Esophagus (tissue), 2 donors: ENCODE measurements around the gene DOK1. TPM values are rescaled to one million over a fixed set of nuclear protein-coding genes. Genes with fewer than 3 reads are reported as not detected.
A peak's percentile ranks its signal among the peaks of the same experiment; 100 is the strongest.

Experiments used
- H3K27ac ChIP-seq, 2 donors: one replicate each; pipeline ENCODE4 v1.5.1; 2013; ENCODE audit warnings: low read depth in 2 of 2, mild to moderate bottlenecking in 2 of 2, inconsistent platforms in 1 of 2, low read length in 1 of 2, moderate library complexity in 1 of 2
- H3K27me3 ChIP-seq, 2 donors: one replicate each; pipeline ENCODE4 v1.6.1; 2013; ENCODE audit warnings: low read length in 2 of 2, control low read depth in 1 of 2, mild to moderate bottlenecking in 1 of 2; ENCODE audit not compliant: insufficient read depth in 2 of 2, control insufficient read depth in 1 of 2
- H3K36me3 ChIP-seq, 2 donors: one replicate each; pipeline ENCODE4 v1.6.1; 2013; ENCODE audit warnings: low read length in 1 of 2; ENCODE audit not compliant: control insufficient read depth in 2 of 2, insufficient read depth in 2 of 2
- H3K4me1 ChIP-seq, 2 donors: one replicate each; pipeline ENCODE4 v1.6.1; 2013; ENCODE audit warnings: low read length in 1 of 2; ENCODE audit not compliant: control insufficient read depth in 2 of 2, insufficient read depth in 2 of 2
- H3K4me3 ChIP-seq, 2 donors: one replicate each; pipeline ENCODE4 v1.5.1; 2013; ENCODE audit warnings: low read length in 2 of 2, mild to moderate bottlenecking in 2 of 2, low read depth in 1 of 2, moderate library complexity in 1 of 2
- H3K9me3 ChIP-seq, 2 donors: one replicate each; pipeline ENCODE4 v1.6.1; 2013; ENCODE audit warnings: mild to moderate bottlenecking in 2 of 2, low read depth in 1 of 2, low read length in 1 of 2, moderate library complexity in 1 of 2; ENCODE audit not compliant: control insufficient read depth in 2 of 2, insufficient read depth in 1 of 2
- WGBS, 2 donors: extraction: QIAGEN DNeasy Blood & Tissue Kit; methylation state at CpG; one replicate each; pipeline ENCODE4 v1.1.7; 2013; 5-methylcytosine and 5-hydroxymethylcytosine counted together
- polyA plus RNA-seq, 2 donors: library from polyadenylated mRNA; stranded (reverse); fragments of 200-250 nt; gene quantifications; one replicate each; pipeline ENCODE4 v1.2.3, GENCODE V29; 2013
- donor health status: healthy with polysubstance abuse.
- donor health status: Bipolar disorder and iron deficiency.

Gene DOK1
- polyA plus RNA-seq: 1 to 10 TPM; 1.6 to 2.5 TPM

- Histone ChIP-seq H3K27me3 (no peaks in the 10 kb centered on the region), H3K36me3 (peaks cover 0 to 6% of the 10 kb centered on the region in 2 donors), H3K4me1 (peaks cover 3 to 12% of the 10 kb centered on the region in 2 donors), H3K27ac (peak within 1 kb of the TSS; percentile 77 to 81), H3K9me3 (no peaks in the 10 kb centered on the region), H3K4me3 (peak within 1 kb of the TSS; percentile 44 to 59)
- 1% methylated on average over 57 to 73 of the region's 73 CpGs for WGBS, 2 donors
Observed at GRCh38 chr2:74553892-74554819, at the start of gene DOK1, which contains the start of gene LOXL3. Gene DOK1, plus strand, starts transcription at chr2:74554720. Its CDS starts 35 bp downstream, at chr2:74554755. Gene LOXL3, minus strand, starts transcription at chr2:74553942. Its CDS starts 1,308 bp downstream, at chr2:74552634.

- H3K4me3 ChIP-seq: no peak overlapping the region
- 94 to 95% methylated on average over 14 of the region's 14 CpGs for WGBS, 2 donors
- no peak overlapping the region for H3K27ac ChIP-seq
- H3K36me3 ChIP-seq: peaks cover 0 to 8% of the 10 kb centered on the region in 2 donors
- no peaks in the 10 kb centered on the region for H3K9me3 ChIP-seq
- peaks cover 3 to 11% of the 10 kb centered on the region in 2 donors for H3K4me1 ChIP-seq
- H3K27me3 ChIP-seq: no peaks in the 10 kb centered on the region
Observed at GRCh38 chr2:74505448-74506246, 48.9 kb upstream of the DOK1 start.

- WGBS, 2 donors: 0 to 1% methylated on average over 53 to 56 of the region's 56 CpGs
- Histone ChIP-seq H3K27me3 (no peaks in the 10 kb centered on the region), H3K4me3 (peak within 1 kb of the TSS; percentile 92 to 94), H3K36me3 (peaks cover 0 to 8% of the 10 kb centered on the region in 2 donors), H3K9me3 (no peaks in the 10 kb centered on the region), H3K27ac (peak within 1 kb of the TSS; percentile 99 to 100), H3K4me1 (peaks cover 0 to 11% of the 10 kb centered on the region in 2 donors)
Observed at GRCh38 chr2:74507145-74507925, 47.2 kb upstream of the DOK1 start, which contains the start of gene PCGF1. Gene PCGF1, minus strand, starts transcription at chr2:74507695. Its CDS starts 27 bp downstream, at chr2:74507668.

- 10 to 12% methylated on average over 38 of the region's 38 CpGs for WGBS, 2 donors
- peaks cover 1 to 4% of the 10 kb centered on the region in 2 donors for H3K27me3 ChIP-seq
Observed at GRCh38 chr2:74507926-74508520, 46.5 kb upstream of the DOK1 start.

GRCh38 chr2:74510272-74510671 is 44.2 kb upstream of the DOK1 start:
- Histone ChIP-seq H3K27me3 (peaks cover 4 to 20% of the 10 kb centered on the region in 2 donors), H3K36me3 (peaks cover 0 to 5% of the 10 kb centered on the region in 2 donors), H3K9me3 (peaks cover 0 to 6% of the 10 kb centered on the region in 2 donors), H3K4me3 (no peak overlapping the region), H3K27ac (no peak overlapping the region), H3K4me1 (peaks cover 8 to 17% of the 10 kb centered on the region in 2 donors)
- 84 to 92% methylated on average over 4 of the region's 4 CpGs for WGBS, 2 donors

More at GRCh38 chr2:74507926-74508520, 46.5 kb upstream of the DOK1 start:
- H3K36me3 ChIP-seq: peaks cover 0 to 8% of the 10 kb centered on the region in 2 donors
- H3K9me3 ChIP-seq: peaks cover 0 to 3% of the 10 kb centered on the region in 2 donors
- peak overlapping the region; percentile 99 to 100 for H3K27ac ChIP-seq
- peak overlapping the region; percentile 92 to 94 for H3K4me3 ChIP-seq
- H3K4me1 ChIP-seq: peaks cover 0 to 11% of the 10 kb centered on the region in 2 donors

- H3K4me3 ChIP-seq: no peak overlapping the region
- no peak overlapping the region for H3K27ac ChIP-seq
- H3K27me3 ChIP-seq: peaks cover 4 to 30% of the 10 kb centered on the region in 2 donors
- H3K4me1 ChIP-seq: peaks cover 18 to 22% of the 10 kb centered on the region in 2 donors
- H3K9me3 ChIP-seq: peaks cover 0 to 8% of the 10 kb centered on the region in 2 donors
- WGBS, 2 donors: 40 to 44% methylated on average over 11 of the region's 11 CpGs
- no peaks in the 10 kb centered on the region for H3K36me3 ChIP-seq
Observed at GRCh38 chr2:74511104-74511989, 43.2 kb upstream of the DOK1 start.

- Histone ChIP-seq H3K27ac (no peak overlapping the region), H3K27me3 (peaks cover 4 to 34% of the 10 kb centered on the region in 2 donors), H3K9me3 (peaks cover 0 to 8% of the 10 kb centered on the region in 2 donors), H3K36me3 (no peaks in the 10 kb centered on the region), H3K4me3 (no peak overlapping the region), H3K4me1 (peaks cover 18 to 20% of the 10 kb centered on the region in 2 donors)
- 13% methylated on average over 35 to 36 of the region's 36 CpGs for WGBS, 2 donors
Observed at GRCh38 chr2:74512744-74513604, 41.5 kb upstream of the DOK1 start.
